HepG2 (cell line): Measurements from ENCODE around the gene ZIM2. TPM values are rescaled to one million over a fixed set of nuclear protein-coding genes. Genes with fewer than 3 reads are reported as not detected.

Experiments used
- AKAP8 ChIP-seq: sonication (generic); formaldehyde crosslinking; IDR thresholded peaks from 2 replicates; pipeline ENCODE4 v1.5.1; 2020; ENCODE audit warnings: mild to moderate bottlenecking, missing genetic modification reagents
- AKNA ChIP-seq: sonication (generic); formaldehyde crosslinking; IDR thresholded peaks from 2 replicates; pipeline ENCODE4 v1.4.0; 2020; ENCODE audit warnings: missing genetic modification reagents, borderline replicate concordance
- ARNTL ChIP-seq: sonication (generic); formaldehyde crosslinking; IDR thresholded peaks from 2 replicates; pipeline ENCODE4 v1.4.0; 2020; ENCODE audit warnings: mild to moderate bottlenecking, missing genetic modification reagents
- CAMTA2 ChIP-seq: sonication (generic); formaldehyde crosslinking; IDR thresholded peaks from 2 replicates; pipeline ENCODE4 v1.4.0; 2020; ENCODE audit warnings: mild to moderate bottlenecking, missing genetic modification reagents, borderline replicate concordance
- DMTF1 ChIP-seq: sonication (generic); formaldehyde crosslinking; IDR thresholded peaks from 2 replicates; pipeline ENCODE4 v1.4.0; 2020; ENCODE audit warnings: mild to moderate bottlenecking, missing genetic modification reagents
- KDM2A ChIP-seq: sonication (generic); formaldehyde crosslinking; IDR thresholded peaks from 2 replicates; pipeline ENCODE4 v1.4.0; 2020; ENCODE audit warnings: low read depth, missing genetic modification reagents, borderline replicate concordance
- KLF16 ChIP-seq, 2 experiments: sonication (generic) in 1 of 2; formaldehyde crosslinking in 1 of 2; IDR thresholded peaks; 2 replicates each; pipeline versions ENCODE4 v1.6.1 to v1.8.0; 2016 to 2023; ENCODE audit warnings: missing genetic modification reagents in 2 of 2, missing compliant biosample characterization in 1 of 2
- MAF1 ChIP-seq: sonication (generic); formaldehyde crosslinking; IDR thresholded peaks from 2 replicates; pipeline ENCODE4 v1.5.0; 2020; ENCODE audit warnings: missing genetic modification reagents, borderline replicate concordance
- MEIS1 ChIP-seq: sonication (generic); formaldehyde crosslinking; IDR thresholded peaks from 2 replicates; pipeline ENCODE4 v1.9.0; 2021; ENCODE audit warnings: mild to moderate bottlenecking, missing genetic modification reagents, moderate library complexity, borderline replicate concordance
- MLLT10 ChIP-seq: sonication (generic); formaldehyde crosslinking; IDR thresholded peaks from 2 replicates; pipeline ENCODE4 v1.4.0; 2020; ENCODE audit warnings: missing genetic modification reagents
- NFIB ChIP-seq: sonication (generic); formaldehyde crosslinking; IDR thresholded peaks from 2 replicates; pipeline ENCODE4 v1.9.0; 2021; ENCODE audit warnings: missing genetic modification reagents, mild to moderate bottlenecking, borderline replicate concordance
- NR2C2 ChIP-seq: sonication (generic); formaldehyde crosslinking; IDR thresholded peaks from 2 replicates; pipeline ENCODE4 v1.4.0; 2020; ENCODE audit warnings: missing genetic modification reagents, mild to moderate bottlenecking, moderate library complexity, borderline replicate concordance
- RCOR2 ChIP-seq: IDR thresholded peaks from 2 replicates; pipeline ENCODE4 v1.6.1; 2016; ENCODE audit warnings: missing biosample characterization, missing genetic modification reagents
- SAP130 ChIP-seq: IDR thresholded peaks from 2 replicates; pipeline ENCODE4 v1.6.1; 2016; ENCODE audit warnings: low read depth
- SP2 ChIP-seq: sonication (generic); formaldehyde crosslinking; IDR thresholded peaks from 2 replicates; pipeline ENCODE4 v1.5.1; 2020; ENCODE audit warnings: mild to moderate bottlenecking, missing genetic modification reagents
- ZNF276 ChIP-seq: sonication (generic); formaldehyde crosslinking; IDR thresholded peaks from 2 replicates; pipeline ENCODE4 v1.4.0; 2020; ENCODE audit warnings: mild to moderate bottlenecking, low read depth, missing genetic modification reagents
- ZNF317 ChIP-seq: sonication (generic); formaldehyde crosslinking; IDR thresholded peaks from 2 replicates; pipeline ENCODE4 v1.5.0; 2020; ENCODE audit warnings: mild to moderate bottlenecking, missing genetic modification reagents
- ZNF451 ChIP-seq: sonication (generic); formaldehyde crosslinking; IDR thresholded peaks from 2 replicates; pipeline ENCODE4 v1.5.0; 2020; ENCODE audit warnings: mild to moderate bottlenecking, missing genetic modification reagents
- ZNF607 ChIP-seq: sonication (generic); formaldehyde crosslinking; IDR thresholded peaks from 2 replicates; pipeline ENCODE4 v1.5.1; 2020; ENCODE audit warnings: missing genetic modification reagents, mild to moderate bottlenecking, borderline replicate concordance
- polyA plus RNA-seq, 8 experiments: library from polyadenylated mRNA; depleted of rRNA in 3 of 8; stranded (reverse) in 7 of 8; unstranded in 1 of 8; fragments of >200 nt; fragmentation: Illumina TruSeq in 4 of 8; extraction: Trizol in 4 of 8; gene quantifications; 2 replicates each; pipeline versions ENCODE4 v1.2.1 to v1.2.3, GENCODE V29; 2011 to 2016; ENCODE audit warnings: low read depth in 4 of 8, missing spikeins in 1 of 8, mixed read lengths in 1 of 8; ENCODE audit not compliant: insufficient read depth in 1 of 8
- total RNA-seq, 5 experiments: library from RNA; depleted of rRNA; stranded (reverse); fragments of >200 nt; fragmentation: Illumina TruSeq; extraction: Trizol; gene quantifications; 2 replicates each; pipeline ENCODE4 v1.2.3, GENCODE V29; 2016; ENCODE audit warnings: low read depth in 1 of 5

ZIM2 gene
- total and polyA plus RNA-seq, 2 of the 13 experiments (the other 11 are each of a cell fraction or from before 2014, with no cell fraction given) = 7.2 to 10.3 TPM

- TF ChIP-seq AKNA (CRISPR knock-in tag) = no peak
- TF ChIP-seq CAMTA2 (CRISPR knock-in tag) = peak; percentile 89; the same call in 1 of the 2 replicates
- no peak for TF ChIP-seq ZNF276 (CRISPR knock-in tag)
- peak; percentile 85; the same call in 1 of the 2 replicates for TF ChIP-seq AKAP8 (CRISPR knock-in tag)
- no peak for TF ChIP-seq DMTF1 (CRISPR knock-in tag)
- TF ChIP-seq SAP130 (CRISPR knock-in tag) = peak; percentile 39; the same call in 1 of the 2 replicates
- TF ChIP-seq ZNF607 (CRISPR knock-in tag) = peak; percentile 64; the same call in 1 of the 2 replicates
- peak; percentile 2; the same call in 1 of the 2 replicates for TF ChIP-seq ZNF451 (CRISPR knock-in tag)
- TF ChIP-seq MLLT10 (CRISPR knock-in tag) = peak; percentile 35; the same call in 1 of the 2 replicates
- TF ChIP-seq NFIB (CRISPR knock-in tag) = no peak
- 0 out of 2 replicates have a peak, but pooled peaks have one; percentile 55 for TF ChIP-seq ZNF317 (CRISPR knock-in tag)
- TF ChIP-seq RCOR2 (CRISPR knock-in tag) = no peak
- TF ChIP-seq MEIS1 = peak; percentile 18; the same call in 1 of the 2 replicates
- peak; percentile 6; the same call in 1 of the 2 replicates for TF ChIP-seq ARNTL (CRISPR knock-in tag)
- 0 out of 2 replicates have a peak, but pooled peaks have one; percentile 7 for TF ChIP-seq KDM2A (CRISPR knock-in tag)
- 0 out of 2 replicates have a peak, but pooled peaks have one; percentile 23 for TF ChIP-seq NR2C2 (CRISPR knock-in tag)
- peak; percentile 51; the same call in 1 of the 2 replicates for TF ChIP-seq MAF1 (CRISPR knock-in tag)
- TF ChIP-seq SP2 (CRISPR knock-in tag) = peak; percentile 25; the same call in 1 of the 2 replicates
- TF ChIP-seq KLF16 (CRISPR knock-in tag; IDR thresholded peaks at IDR 0.05) = 0 out of 4 replicates have a peak, but pooled peaks of 1 of the 2 experiments have one; percentile 30
Measured at GRCh38 chr19:56838024-56838908, 2.3 kb downstream of the ZIM2 start (continued).
